ENCODE measurements around the gene ADAD2. TPM values are rescaled to one million over a fixed set of nuclear protein-coding genes. Genes with fewer than 3 reads are reported as not detected.

ADAD2 gene
- total RNA-seq, 1 donor from 2014 or later, result not detected

GRCh38 chr16:84150926-84151325 lies 40.0 kb upstream of the ADAD2 start:
- Mint-ChIP-seq H3K27me3 (ENCODE audit: unreplicated experiment) (peaks cover 32% of the 10 kb centered on the region), H3K4me1 (ENCODE audit: unreplicated experiment) (no peaks in the 10 kb centered on the region)

GRCh38 chr16:84153660-84154214 lies 37.2 kb upstream of the ADAD2 start:
- Mint-ChIP-seq H3K9me3 (ENCODE audit: unreplicated experiment) (no peaks in the 10 kb centered on the region), H3K4me1 (ENCODE audit: unreplicated experiment) (no peaks in the 10 kb centered on the region), H3K27me3 (ENCODE audit: unreplicated experiment) (peaks cover 35% of the 10 kb centered on the region), H3K36me3 (ENCODE audit: unreplicated experiment) (no peaks in the 10 kb centered on the region), H3K4me3 (ENCODE audit: unreplicated experiment) (no peak overlapping the region), H3K27ac (ENCODE audit: unreplicated experiment) (no peak overlapping the region)
- TF ChIP-seq CTCF (IDR thresholded peaks at IDR 0.05), result no peak
- no peak for DNase-seq (ENCODE audit: extremely low spot score, unreplicated experiment)

More at GRCh38 chr16:84150926-84151325, 40.0 kb upstream of the ADAD2 start:
- DNase-seq (ENCODE audit: extremely low spot score, unreplicated experiment), result no peak
- no peaks in the 10 kb centered on the region for H3K9me3 Mint-ChIP-seq (ENCODE audit: unreplicated experiment)
- TF ChIP-seq CTCF (IDR thresholded peaks at IDR 0.05), result no peak
- H3K27ac Mint-ChIP-seq (ENCODE audit: unreplicated experiment), result no peak overlapping the region
- H3K36me3 Mint-ChIP-seq (ENCODE audit: unreplicated experiment), result no peaks in the 10 kb centered on the region
- H3K4me3 Mint-ChIP-seq (ENCODE audit: unreplicated experiment), result no peak overlapping the region

GRCh38 chr16:84155226-84155625 lies 35.7 kb upstream of the ADAD2 start:
- Mint-ChIP-seq H3K9me3 (ENCODE audit: unreplicated experiment) (no peaks in the 10 kb centered on the region), H3K27ac (ENCODE audit: unreplicated experiment) (no peak overlapping the region), H3K36me3 (ENCODE audit: unreplicated experiment) (no peaks in the 10 kb centered on the region)

GRCh38 chr16:84155771-84156170 lies 35.2 kb upstream of the ADAD2 start:
- Mint-ChIP-seq H3K27ac (ENCODE audit: unreplicated experiment) (no peak overlapping the region), H3K36me3 (ENCODE audit: unreplicated experiment) (no peaks in the 10 kb centered on the region), H3K4me1 (ENCODE audit: unreplicated experiment) (no peaks in the 10 kb centered on the region), H3K9me3 (ENCODE audit: unreplicated experiment) (no peaks in the 10 kb centered on the region), H3K27me3 (ENCODE audit: unreplicated experiment) (peaks cover 42% of the 10 kb centered on the region), H3K4me3 (ENCODE audit: unreplicated experiment) (no peak overlapping the region)
- no peak for TF ChIP-seq CTCF (IDR thresholded peaks at IDR 0.05)
- no peak for DNase-seq (ENCODE audit: extremely low spot score, unreplicated experiment)

More at GRCh38 chr16:84155226-84155625, 35.7 kb upstream of the ADAD2 start:
- Mint-ChIP-seq H3K4me3 (ENCODE audit: unreplicated experiment) (no peak overlapping the region), H3K4me1 (ENCODE audit: unreplicated experiment) (no peaks in the 10 kb centered on the region), H3K27me3 (ENCODE audit: unreplicated experiment) (peaks cover 44% of the 10 kb centered on the region)
- no peak for DNase-seq (ENCODE audit: extremely low spot score, unreplicated experiment)
- no peak for TF ChIP-seq CTCF (IDR thresholded peaks at IDR 0.05)

- Mint-ChIP-seq H3K27ac (ENCODE audit: unreplicated experiment) (no peak overlapping the region), H3K27me3 (ENCODE audit: unreplicated experiment) (peaks cover 37% of the 10 kb centered on the region), H3K4me1 (ENCODE audit: unreplicated experiment) (no peaks in the 10 kb centered on the region), H3K9me3 (ENCODE audit: unreplicated experiment) (no peaks in the 10 kb centered on the region), H3K4me3 (ENCODE audit: unreplicated experiment) (no peak overlapping the region), H3K36me3 (ENCODE audit: unreplicated experiment) (no peaks in the 10 kb centered on the region)
- no peak for DNase-seq (ENCODE audit: extremely low spot score, unreplicated experiment)
- peak; percentile 8 for TF ChIP-seq CTCF (IDR thresholded peaks at IDR 0.05)
These were observed 34.6 kb upstream of the ADAD2 start for GRCh38 chr16:84156342-84156784.

All from osteocyte (in vitro differentiated cells).